ENCODE results near the gene HTR4.

DNA sequence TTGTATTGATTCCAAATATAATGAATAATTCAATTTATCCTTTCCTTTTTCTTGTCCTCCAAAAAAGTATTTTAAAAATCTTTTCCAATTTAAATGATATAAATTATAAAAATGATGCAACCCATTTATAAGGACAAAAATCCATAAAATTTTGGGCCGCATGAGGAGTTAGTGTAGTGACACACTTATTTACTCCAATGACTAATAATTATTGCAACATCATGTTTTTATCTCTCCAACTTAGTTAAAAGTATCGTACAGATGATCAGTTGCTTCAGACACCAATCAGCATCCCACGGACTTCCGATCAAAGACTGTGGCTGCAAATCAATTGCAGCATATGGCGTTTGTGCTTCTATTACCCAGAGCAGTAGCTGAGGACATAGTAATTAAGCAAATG, 58.6 kb downstream of the HTR4 start:
- TF ChIP-seq BHLHE40 (IDR thresholded peaks at IDR 0.05; ENCODE audit: low read depth, low read length) (no peak), HEYL (CRISPR knock-in tag; IDR thresholded peaks at IDR 0.05) (no peak), MYC (IDR thresholded peaks at IDR 0.05; ENCODE audit: borderline replicate concordance, low read length) (no peak), SMC3 (IDR thresholded peaks at IDR 0.05) (no peak), JUN (IDR thresholded peaks at IDR 0.05) (no peak), CHD2 (IDR thresholded peaks at IDR 0.05; ENCODE audit: low read length, partially characterized antibody) (no peak), CEBPB (IDR thresholded peaks at IDR 0.05) (no peak), EP300 (IDR thresholded peaks at IDR 0.05) (no peak)
- TF ChIP-seq, protein P1, sequence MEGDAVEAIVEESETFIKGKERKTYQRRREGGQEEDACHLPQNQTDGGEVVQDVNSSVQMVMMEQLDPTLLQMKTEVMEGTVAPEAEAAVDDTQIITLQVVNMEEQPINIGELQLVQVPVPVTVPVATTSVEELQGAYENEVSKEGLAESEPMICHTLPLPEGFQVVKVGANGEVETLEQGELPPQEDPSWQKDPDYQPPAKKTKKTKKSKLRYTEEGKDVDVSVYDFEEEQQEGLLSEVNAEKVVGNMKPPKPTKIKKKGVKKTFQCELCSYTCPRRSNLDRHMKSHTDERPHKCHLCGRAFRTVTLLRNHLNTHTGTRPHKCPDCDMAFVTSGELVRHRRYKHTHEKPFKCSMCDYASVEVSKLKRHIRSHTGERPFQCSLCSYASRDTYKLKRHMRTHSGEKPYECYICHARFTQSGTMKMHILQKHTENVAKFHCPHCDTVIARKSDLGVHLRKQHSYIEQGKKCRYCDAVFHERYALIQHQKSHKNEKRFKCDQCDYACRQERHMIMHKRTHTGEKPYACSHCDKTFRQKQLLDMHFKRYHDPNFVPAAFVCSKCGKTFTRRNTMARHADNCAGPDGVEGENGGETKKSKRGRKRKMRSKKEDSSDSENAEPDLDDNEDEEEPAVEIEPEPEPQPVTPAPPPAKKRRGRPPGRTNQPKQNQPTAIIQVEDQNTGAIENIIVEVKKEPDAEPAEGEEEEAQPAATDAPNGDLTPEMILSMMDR (IDR thresholded peaks at IDR 0.05) = no peak
- TF ChIP-seq, protein P2, sequence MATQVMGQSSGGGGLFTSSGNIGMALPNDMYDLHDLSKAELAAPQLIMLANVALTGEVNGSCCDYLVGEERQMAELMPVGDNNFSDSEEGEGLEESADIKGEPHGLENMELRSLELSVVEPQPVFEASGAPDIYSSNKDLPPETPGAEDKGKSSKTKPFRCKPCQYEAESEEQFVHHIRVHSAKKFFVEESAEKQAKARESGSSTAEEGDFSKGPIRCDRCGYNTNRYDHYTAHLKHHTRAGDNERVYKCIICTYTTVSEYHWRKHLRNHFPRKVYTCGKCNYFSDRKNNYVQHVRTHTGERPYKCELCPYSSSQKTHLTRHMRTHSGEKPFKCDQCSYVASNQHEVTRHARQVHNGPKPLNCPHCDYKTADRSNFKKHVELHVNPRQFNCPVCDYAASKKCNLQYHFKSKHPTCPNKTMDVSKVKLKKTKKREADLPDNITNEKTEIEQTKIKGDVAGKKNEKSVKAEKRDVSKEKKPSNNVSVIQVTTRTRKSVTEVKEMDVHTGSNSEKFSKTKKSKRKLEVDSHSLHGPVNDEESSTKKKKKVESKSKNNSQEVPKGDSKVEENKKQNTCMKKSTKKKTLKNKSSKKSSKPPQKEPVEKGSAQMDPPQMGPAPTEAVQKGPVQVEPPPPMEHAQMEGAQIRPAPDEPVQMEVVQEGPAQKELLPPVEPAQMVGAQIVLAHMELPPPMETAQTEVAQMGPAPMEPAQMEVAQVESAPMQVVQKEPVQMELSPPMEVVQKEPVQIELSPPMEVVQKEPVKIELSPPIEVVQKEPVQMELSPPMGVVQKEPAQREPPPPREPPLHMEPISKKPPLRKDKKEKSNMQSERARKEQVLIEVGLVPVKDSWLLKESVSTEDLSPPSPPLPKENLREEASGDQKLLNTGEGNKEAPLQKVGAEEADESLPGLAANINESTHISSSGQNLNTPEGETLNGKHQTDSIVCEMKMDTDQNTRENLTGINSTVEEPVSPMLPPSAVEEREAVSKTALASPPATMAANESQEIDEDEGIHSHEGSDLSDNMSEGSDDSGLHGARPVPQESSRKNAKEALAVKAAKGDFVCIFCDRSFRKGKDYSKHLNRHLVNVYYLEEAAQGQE (IDR thresholded peaks at IDR 0.05) = no peak
